ENCODE results near the gene IQCH. TPM values are rescaled to one million over a fixed set of nuclear protein-coding genes. Genes with fewer than 3 reads are reported as not detected.

IQCH gene
- total RNA-seq, result 1.5 TPM

- H3K27ac ChIP-seq, result peak within 1 kb of the TSS; percentile 85
- intact Hi-C loops (cut with DNase I), result loop anchor here (10.0 kb wide), 1 partner anchor 190 kb away; the partner anchor contains the start of gene SMAD3
- H3K27me3 ChIP-seq, result no peaks in the 10 kb centered on the region
- H3K4me3 ChIP-seq, result peak within 1 kb of the TSS; percentile 77 to 92
- no peaks in the 10 kb centered on the region for H3K9me3 ChIP-seq
- no peaks in the 10 kb centered on the region for H3K36me3 ChIP-seq
- peak; percentile 96 for DNase-seq (ENCODE audit: extremely low spot score in 2 of 2)
- TF ChIP-seq POLR2A (IDR thresholded peaks at IDR 0.05) (no peak), POLR2AphosphoS5 (IDR thresholded peaks at IDR 0.05; ENCODE audit: insufficient read depth in 1 of 2, low read depth in 1 of 2) (peak; percentile 83 to 94)
- TF ChIP-seq, protein P1, sequence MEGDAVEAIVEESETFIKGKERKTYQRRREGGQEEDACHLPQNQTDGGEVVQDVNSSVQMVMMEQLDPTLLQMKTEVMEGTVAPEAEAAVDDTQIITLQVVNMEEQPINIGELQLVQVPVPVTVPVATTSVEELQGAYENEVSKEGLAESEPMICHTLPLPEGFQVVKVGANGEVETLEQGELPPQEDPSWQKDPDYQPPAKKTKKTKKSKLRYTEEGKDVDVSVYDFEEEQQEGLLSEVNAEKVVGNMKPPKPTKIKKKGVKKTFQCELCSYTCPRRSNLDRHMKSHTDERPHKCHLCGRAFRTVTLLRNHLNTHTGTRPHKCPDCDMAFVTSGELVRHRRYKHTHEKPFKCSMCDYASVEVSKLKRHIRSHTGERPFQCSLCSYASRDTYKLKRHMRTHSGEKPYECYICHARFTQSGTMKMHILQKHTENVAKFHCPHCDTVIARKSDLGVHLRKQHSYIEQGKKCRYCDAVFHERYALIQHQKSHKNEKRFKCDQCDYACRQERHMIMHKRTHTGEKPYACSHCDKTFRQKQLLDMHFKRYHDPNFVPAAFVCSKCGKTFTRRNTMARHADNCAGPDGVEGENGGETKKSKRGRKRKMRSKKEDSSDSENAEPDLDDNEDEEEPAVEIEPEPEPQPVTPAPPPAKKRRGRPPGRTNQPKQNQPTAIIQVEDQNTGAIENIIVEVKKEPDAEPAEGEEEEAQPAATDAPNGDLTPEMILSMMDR (IDR thresholded peaks at IDR 0.05), result peak in 1 of 3 experiments; percentile 18
- peaks cover 24% of the 10 kb centered on the region for H3K4me1 ChIP-seq
Measured at GRCh38 chr15:67254238-67255175, at the start of gene IQCH, which contains the start of gene AAGAB. IQCH (plus strand) TSS chr15:67254786; CDS start chr15:67254897, 111 bp downstream. AAGAB (minus strand) TSS chr15:67254661; CDS start chr15:67254631, 30 bp downstream.

DNA sequence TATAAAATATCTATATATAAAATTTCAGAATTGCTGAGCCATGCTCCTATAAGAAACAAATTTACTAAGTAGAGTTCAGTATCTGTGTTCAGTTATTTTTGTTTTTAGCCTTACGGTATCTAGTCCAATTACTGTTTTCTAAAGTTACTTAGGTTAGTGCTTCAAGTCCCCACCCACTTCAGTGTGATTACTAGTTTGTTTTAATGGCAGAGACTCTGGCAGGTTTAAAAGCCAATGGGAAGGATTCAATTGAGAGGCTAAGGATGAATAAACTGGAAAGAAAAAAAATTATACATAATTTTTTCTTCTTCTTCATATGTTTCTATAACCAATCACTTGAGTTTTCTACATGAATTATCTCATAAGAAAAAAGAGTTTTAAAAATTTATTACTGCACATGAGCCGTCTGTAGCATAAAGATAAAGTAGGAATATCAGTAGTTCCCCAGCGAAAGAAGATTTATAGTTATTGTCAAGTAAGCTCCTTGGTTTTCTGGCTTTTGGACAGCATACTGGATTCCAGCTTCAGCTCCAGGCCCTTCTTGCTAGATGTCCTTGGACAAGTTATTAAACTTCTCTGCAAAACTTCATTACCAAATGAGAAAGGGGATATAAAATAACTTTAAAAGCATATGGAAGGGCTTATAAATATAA, 46.9 kb upstream of the IQCH start:
- no peak for TF ChIP-seq POLR2A (IDR thresholded peaks at IDR 0.05)
- TF ChIP-seq, protein P1 (IDR thresholded peaks at IDR 0.05), result no peak
- no peak for TF ChIP-seq POLR2AphosphoS5 (IDR thresholded peaks at IDR 0.05; ENCODE audit: insufficient read depth in 1 of 2, low read depth in 1 of 2)
- Histone ChIP-seq H3K27ac (no peak overlapping the region), H3K4me3 (no peak overlapping the region), H3K36me3 (peaks cover 0 to 38% of the 10 kb centered on the region in 2 donors), H3K27me3 (no peaks in the 10 kb centered on the region), H3K9me3 (no peaks in the 10 kb centered on the region), H3K4me1 (no peaks in the 10 kb centered on the region)
- intact Hi-C loops (cut with DNase I), result no loop called here
- DNase-seq (ENCODE audit: extremely low spot score in 2 of 2), result no peak

DNA sequence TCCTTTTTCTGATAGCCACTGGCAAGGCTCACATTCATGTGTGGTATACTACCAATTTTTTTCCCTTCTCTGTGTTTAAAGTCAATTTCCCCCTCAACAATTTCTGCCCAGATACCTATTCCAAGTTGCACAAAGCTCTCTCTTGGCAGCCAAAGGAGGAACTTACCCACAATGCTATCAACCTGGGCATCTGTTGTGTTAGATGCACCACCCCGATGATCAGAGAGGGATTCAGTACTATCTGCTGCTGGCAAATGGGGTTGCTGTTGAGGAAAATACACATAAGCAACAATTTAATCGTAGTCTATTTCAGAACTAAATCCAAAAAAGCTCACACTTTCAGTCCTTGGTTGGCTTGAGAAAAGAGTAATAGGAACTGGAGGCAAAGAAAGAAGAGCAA, 46.2 kb upstream of the IQCH start:
- no peaks in the 10 kb centered on the region for H3K4me1 ChIP-seq
- peaks cover 0 to 32% of the 10 kb centered on the region in 2 donors for H3K36me3 ChIP-seq
- no peak overlapping the region for H3K4me3 ChIP-seq
- TF ChIP-seq, protein P1 (IDR thresholded peaks at IDR 0.05), result no peak
- no peak for TF ChIP-seq POLR2AphosphoS5 (IDR thresholded peaks at IDR 0.05; ENCODE audit: insufficient read depth in 1 of 2, low read depth in 1 of 2)
- TF ChIP-seq POLR2A (IDR thresholded peaks at IDR 0.05), result no peak
- H3K27ac ChIP-seq, result no peak overlapping the region
- intact Hi-C loops (cut with DNase I), result no loop called here
- H3K9me3 ChIP-seq, result no peaks in the 10 kb centered on the region
- H3K27me3 ChIP-seq, result no peaks in the 10 kb centered on the region
- DNase-seq (ENCODE audit: extremely low spot score in 2 of 2), result no peak

DNA sequence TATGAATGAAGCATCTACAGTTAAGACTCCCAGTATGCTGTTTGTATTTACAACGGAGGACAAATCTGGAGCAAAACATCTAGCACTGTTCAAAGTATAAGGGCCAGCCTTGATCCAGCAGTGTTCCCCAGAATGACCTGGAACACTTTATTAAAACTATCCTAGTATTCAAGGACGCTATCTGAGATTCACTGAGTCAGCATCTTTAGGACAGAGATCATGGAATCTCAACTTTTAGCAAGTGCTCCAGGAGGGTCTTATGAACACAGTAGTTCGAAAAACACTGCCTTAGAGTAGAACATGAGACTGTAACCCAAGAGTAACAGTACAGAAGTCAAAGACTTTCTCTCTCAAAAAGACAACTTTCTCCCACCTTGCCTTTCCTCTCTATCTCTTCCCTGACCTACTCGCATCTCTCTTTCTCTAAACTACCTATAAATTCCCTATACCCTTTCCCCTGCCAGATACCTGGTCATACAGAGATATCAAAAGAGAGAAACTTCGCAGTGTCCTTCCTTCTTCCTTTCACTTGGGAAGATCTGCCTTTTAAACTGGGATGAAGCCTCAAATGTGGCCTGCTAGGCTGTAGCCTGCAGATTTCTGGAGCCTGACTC, 43.9 kb upstream of the IQCH start:
- intact Hi-C loops (cut with DNase I), result no loop called here
- TF ChIP-seq POLR2A (IDR thresholded peaks at IDR 0.05), result no peak
- TF ChIP-seq, protein P1 (IDR thresholded peaks at IDR 0.05), result no peak
- no peak for TF ChIP-seq POLR2AphosphoS5 (IDR thresholded peaks at IDR 0.05; ENCODE audit: insufficient read depth in 1 of 2, low read depth in 1 of 2)
- Histone ChIP-seq H3K27ac (no peak overlapping the region), H3K27me3 (no peaks in the 10 kb centered on the region), H3K36me3 (peaks cover 0 to 24% of the 10 kb centered on the region in 2 donors), H3K4me3 (no peak overlapping the region), H3K4me1 (no peaks in the 10 kb centered on the region), H3K9me3 (no peaks in the 10 kb centered on the region)
- DNase-seq (ENCODE audit: extremely low spot score in 2 of 2), result no peak

Measured in vagina (tissue), 2 donors.